ENCODE data around the gene ZNF787. TPM values are rescaled to one million over a fixed set of nuclear protein-coding genes. Genes with fewer than 3 reads are reported as not detected.

The ZNF787 gene
- total RNA-seq, 1 donor from 2014 or later, result 20.5 TPM

DNA sequence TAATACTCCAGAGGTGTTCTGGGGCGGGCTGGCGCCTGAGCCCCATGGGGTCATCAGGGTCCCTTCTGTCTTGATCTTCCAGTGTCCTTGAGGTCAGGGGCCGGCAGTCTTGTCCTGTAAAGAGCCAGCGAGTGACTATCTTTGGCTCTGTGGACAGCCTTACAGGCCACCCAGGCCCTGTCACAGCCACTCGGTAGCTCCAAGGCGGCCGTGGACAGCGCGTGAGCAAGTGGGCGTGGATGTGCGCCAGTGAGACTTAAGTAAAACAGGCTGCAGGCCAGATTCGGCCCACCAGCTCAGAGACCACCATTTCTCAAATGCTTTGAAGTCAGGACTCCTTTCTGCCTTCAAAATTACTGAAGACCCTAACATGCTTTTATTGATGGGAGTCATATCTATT lies 23.7 kb upstream of the ZNF787 start:
- DNase-seq (ENCODE audit: extremely low read depth, low read depth, low spot score), result no peak

DNA sequence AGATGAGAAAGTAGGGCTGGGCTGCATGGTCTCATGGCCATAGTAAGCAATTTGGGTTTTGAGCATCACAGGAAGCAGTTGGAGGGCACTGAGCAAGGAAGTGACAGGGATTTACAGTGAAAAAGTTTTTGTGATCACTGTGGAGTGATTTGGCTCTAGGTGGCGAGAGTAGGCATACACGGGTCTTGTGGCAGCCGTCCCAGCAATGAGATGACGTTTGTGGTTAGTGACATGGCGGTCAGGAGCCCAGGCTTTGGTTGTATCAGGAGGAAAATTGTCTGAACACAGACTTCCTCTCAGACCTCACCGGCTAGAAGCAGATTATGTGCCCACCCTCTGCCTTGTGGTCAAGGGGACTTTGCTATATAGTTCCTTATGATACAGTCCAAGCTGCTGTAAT lies 23.3 kb upstream of the ZNF787 start:
- no peak for DNase-seq (ENCODE audit: extremely low read depth, low read depth, low spot score)

DNA sequence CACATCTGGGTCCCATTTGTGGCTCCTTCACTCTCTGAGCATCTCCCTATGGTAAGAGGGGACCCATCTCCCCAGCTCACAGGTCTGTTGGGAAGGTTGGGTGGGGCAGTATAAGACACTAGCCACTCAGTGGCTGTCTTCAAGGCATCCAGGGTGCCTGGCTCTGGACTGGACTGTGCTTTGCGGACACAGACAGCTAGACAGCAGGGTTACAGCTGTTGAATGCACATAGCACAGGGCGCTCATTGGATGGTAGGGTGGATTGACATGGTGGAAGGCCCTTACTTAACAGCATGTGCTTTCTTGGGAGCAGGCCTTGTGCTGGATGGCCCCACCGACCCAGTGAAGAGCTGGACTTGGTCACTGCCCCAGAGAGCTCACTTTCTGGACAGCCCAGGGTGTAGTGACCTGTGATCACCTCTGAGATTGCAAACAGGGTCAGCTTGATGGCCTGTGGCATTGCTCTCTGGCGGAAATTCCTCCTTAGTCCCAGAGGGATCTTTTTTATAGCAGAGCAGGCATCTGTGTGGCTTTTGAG lies 21.9 kb upstream of the ZNF787 start:
- no peak for DNase-seq (ENCODE audit: extremely low read depth, low read depth, low spot score)

DNA sequence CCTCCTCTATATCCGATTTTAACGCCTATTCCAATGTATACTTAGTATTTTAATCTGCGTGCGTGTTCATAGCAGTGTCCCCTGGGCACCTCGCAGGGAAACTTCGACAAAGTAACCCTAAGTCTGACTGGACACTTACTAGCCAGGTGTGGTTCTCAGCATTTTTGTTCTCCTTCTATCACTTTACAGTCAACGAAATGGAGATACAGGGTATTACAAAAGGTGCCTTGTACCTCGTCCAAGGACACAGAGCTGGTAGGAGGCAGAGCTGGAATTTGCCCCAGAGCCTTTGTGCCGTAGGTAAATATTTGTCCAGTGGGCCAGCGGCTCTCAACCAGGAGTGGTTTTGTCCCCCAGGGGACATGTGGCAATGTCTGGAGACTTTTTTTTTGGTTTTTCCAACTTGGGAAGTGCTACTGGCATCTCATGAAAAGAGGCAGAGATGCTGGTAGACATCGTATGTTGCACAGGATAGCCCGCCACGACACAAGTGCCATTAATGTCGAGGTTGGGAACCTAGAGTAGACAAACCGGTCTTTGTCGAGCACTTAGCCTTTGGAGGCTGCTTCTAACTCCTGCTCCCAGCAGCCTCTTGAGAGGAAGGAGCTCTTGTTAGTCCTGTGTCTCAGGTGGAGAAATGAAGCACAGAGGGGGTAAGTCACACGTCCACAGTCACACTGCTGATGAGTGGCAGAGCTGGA lies 21.1 kb upstream of the ZNF787 start:
- DNase-seq (ENCODE audit: extremely low read depth, low read depth, low spot score), result no peak

DNA sequence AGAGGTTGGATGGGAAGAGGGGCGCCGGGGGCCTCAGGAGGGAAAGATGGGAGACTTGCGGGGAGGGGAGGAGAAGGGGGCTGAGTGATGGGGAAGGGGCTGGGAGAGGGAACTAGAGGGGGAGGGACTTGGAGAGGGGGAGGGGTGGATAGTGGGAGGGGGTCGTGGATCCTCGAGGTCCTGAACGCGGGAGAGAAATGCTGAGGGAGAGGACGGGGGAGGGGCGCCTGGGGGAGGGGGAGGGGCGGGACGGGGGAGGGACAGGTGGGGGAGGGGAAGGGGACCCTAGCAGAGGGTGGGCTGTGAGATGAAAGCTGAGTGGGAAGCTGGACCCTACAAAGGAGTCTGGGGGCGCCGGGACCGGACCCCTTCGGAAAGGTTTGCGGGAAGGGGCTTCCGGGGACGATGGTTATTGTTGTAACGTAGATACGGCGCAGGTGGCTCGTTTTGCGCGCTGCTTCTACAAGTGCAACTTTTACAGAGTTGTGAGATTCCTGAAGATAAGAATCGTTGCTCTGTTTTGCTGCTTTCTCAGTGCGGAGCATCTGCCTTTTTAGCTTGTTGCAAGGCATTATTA lies 20.4 kb upstream of the ZNF787 start:
- DNase-seq (ENCODE audit: extremely low read depth, low read depth, low spot score), result no peak

DNA sequence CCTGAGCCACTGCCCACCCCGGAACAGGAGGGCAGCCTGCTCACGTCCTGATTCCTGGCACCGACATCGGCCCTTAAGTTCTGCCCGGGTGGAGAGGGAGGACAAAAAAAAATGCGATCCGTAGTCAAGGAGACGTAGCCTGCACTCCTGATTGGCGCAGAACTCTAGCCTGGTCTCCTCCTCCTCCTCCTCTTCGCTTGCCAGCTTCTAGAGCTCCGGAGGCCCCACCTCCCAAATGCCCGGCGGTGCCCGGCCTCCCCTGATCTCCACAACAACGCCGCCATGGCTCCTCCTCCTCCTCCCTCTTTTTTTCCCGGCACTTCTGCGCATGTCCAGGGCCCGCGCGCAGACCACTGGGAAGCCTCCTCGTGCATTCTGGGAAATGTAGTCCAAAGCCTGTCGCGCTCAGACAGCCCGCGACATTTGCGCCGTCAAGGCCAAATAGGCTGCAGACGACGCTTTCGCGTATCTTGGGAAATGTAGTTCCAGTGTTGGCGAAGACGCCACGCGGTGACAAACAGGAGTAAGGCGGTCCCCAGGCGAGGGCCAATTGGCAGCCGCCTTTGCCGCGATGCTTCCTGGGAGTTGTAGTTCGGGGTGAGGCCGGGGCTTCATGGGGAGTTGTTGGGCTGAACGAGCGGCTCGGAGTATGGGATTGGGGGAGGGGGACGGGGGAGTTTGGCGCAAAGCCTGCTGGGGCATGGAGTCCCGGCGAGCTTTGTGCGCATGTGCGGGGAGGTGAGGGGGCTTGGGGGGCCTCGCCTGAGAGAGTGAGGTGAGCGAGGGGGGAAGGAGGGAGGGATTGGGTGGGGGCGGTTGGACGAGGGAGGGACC lies 19.7 kb upstream of the ZNF787 start, which contains the start of gene ZNF444:
TSS of gene ZNF444 (plus strand) at position 705 of the 834 bp plus-strand sequence. CDS start 5,625 bp downstream, outside the sequence.
- DNase-seq (ENCODE audit: extremely low read depth, low read depth, low spot score), result peak; percentile 96

DNA sequence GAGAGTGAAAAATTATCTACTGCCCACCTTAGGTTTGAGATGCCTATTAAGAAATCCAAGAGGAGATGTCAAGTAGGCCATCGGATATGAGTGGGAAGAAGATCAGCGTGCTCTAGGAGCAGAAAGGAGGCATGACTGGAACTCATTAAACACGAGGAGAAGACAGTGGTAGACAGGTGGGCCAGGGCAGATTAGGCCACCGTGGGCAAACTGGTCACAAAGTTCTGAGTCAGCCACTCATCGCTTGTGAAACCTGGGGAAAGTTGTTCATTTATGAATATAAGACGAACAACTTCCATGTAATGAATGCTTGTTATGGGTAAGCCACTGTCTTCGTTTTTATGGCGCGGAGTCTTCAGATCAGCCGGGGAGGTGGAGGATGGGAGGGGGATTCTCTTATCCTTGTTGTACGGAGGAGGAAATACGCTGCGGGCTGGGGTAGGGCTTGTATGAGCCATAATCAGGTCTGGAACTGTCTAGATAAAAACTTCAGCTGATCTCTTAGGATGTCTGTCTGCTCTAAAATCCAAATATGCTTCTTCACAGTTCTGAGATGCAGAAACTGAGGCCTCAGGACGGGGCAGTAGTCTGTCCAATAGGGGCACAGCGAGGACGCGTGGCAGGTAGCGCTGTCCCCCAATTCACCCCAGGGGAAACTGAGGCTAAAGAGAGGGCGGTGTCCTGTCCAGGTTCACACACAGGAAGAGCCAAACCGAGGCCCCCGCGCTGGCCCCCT lies 18.9 kb upstream of the ZNF787 start:
- DNase-seq (ENCODE audit: extremely low read depth, low read depth, low spot score), result no peak

DNA sequence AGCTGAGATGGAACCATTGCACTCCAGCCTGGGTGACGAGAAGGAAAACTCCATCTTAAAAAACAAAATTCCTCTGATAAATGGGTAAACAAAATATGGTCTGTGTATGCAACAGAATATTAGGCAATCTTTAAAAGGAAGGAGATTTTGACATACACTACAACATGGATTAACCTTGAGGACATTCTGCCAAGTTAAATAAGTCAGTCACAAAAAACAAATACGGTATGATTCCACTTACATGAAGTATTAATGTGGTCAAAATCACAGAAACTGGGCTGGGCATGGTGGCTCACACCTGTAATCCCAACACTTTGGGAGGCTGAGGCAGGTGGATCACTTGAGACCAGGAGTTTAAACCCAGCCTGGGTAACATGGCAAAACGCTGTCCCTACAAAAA lies 17.0 kb upstream of the ZNF787 start:
- DNase-seq (ENCODE audit: extremely low read depth, low read depth, low spot score), result no peak

DNA sequence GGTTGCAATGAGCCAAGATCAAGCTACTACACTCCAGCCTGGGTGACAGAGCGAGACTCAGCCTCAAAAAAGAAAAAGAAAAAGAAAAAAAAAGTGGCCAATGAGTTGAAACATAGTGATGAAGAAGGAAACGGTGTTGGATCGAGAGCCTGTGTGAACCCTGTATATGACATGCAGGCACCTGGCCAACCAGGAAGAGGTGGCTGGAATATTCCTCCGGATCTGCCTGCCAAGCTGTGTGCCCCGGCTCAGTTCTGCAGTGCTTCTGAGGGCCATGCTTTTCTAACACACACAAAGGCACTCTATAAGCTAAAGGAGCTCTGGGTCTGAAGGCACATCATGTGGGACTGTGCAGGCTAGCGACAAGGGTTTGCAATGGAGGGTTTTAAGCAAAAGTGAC lies 16.3 kb upstream of the ZNF787 start:
- DNase-seq (ENCODE audit: extremely low read depth, low read depth, low spot score), result no peak

DNA sequence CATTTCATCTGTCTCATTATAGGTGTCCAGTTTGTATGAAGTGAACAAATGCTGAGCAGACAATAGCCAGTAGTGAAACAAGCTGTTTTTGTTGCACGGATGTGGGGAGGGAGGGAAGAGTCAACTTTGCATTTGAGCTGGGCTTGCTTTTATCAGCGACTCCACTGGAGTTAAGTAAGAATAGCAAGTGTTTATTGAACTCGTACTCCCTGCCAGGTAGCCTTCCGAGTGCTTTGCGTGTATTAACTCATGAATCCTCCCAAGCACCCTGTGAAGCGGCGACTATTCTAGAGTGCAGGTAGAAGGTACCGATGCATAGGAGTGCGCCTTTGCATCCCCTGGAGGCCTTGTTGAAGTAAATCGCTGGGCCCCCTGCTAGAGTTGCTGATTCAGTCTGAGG lies 15.3 kb upstream of the ZNF787 start:
- no peak for DNase-seq (ENCODE audit: extremely low read depth, low read depth, low spot score)

DNA sequence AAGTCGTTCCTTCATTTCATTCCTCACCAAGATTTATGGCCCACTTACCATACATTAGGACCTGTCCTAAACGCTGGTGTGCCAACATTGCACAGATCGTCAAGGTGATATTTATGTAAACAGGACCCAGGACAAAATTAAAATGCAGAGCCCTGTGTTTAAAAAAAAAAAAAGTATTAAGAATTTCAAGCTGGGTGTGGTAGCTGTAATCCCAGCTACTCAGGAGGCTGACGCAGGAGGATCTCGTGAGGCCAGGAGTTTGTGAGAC lies 13.5 kb upstream of the ZNF787 start:
- DNase-seq (ENCODE audit: extremely low read depth, low read depth, low spot score), result no peak

DNA sequence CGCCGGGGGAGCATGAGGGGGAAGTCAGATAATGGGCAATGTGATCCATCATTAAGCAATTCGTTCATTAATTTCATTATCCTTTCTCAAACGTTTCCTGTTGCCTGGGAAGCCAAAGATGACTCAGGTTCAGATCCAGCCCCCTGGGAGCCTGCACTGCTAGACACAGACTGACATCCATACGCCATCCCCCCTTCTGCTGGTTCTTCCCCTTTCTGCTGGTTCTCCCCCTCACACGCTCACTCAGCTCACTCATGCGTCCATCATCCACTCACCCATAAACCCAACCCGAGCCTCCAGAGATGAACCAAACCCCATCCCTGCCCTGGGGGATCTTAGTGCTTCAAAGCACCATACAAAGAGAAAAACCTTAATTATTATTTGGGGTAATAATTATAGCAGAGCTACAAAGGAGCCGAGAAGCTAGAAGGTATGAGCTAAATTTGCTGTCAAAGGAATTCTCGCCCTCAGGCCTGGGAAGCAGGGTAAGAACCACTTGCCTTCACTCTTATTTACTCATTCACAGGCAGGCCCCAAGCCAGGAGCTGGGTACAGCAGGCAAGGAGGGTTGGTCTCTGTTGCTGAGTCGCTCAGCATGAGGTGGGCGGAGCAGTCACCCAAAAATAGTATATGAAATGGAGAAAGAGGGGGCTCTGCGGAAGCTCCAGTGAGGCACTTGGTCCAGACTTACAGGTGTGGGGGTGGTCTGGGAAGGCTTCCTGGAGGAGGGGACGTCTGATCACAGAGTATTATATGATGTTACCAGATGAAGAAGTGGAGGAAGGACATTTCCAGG lies 13.0 kb upstream of the ZNF787 start:
- no peak for DNase-seq (ENCODE audit: extremely low read depth, low read depth, low spot score)

DNA sequence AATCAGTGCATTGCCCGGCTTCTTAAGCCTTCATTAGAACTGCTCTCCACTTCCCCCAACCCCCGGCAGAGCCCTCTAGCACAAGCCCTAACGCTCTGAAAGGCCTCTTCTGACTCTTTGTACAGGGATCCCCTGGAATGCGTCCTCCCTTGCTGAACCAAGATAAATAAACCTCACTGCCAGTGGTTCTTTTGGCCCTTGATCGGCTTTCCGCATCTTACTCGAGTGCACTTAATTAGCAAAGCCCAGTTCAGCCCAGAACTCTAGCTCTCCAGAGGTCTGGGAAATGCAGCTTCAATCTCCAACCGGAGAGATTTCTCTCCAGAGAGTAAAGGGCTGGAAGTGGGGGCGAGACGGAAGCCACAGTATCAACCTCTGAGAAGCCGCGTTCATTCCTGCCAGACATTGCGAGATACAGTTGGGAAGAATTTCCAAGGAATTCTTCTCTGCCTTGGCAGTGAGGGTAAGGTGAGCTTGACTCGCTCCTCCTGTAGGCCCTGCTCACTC lies 11.3 kb upstream of the ZNF787 start:
- no peak for DNase-seq (ENCODE audit: extremely low read depth, low read depth, low spot score)

DNA sequence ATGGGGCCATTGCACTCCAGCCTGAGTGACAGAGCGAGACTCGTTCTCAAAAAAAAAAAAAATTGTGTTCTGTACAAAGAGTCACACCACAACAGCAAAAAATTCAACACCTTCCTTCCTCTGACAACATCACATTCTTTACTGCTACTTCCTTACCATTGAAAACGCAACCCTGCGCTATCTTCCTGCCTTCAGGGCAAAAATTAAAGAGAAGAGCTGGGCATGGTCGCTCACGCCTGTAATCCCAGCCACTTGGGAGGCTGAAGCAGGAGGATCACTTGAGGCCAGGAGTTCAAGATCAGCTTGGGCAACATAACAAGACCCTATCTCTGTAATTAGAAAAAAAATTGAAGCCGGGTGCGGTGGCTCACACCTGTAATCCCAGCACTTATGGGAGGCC lies 10.6 kb upstream of the ZNF787 start:
- no peak for DNase-seq (ENCODE audit: extremely low read depth, low read depth, low spot score)

DNA sequence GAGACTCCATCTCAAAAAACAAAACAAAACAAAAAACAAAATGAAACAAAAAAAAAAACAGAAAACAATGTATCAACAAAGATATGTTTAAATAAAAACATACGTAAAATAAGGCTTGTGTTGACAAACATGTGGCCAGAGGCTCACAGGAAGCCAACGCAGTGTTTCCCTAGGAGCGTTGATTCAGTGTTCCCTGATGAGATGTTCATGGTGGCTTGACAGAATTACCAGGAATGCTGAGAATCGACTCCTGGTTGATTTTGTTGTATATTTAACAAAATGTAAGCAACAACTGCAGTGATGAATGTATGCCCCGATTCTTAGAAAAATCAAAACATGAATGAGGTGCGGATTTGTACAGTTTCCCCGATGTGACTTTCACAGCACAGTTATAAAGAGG lies 8.9 kb upstream of the ZNF787 start:
- DNase-seq (ENCODE audit: extremely low read depth, low read depth, low spot score), result no peak

DNA sequence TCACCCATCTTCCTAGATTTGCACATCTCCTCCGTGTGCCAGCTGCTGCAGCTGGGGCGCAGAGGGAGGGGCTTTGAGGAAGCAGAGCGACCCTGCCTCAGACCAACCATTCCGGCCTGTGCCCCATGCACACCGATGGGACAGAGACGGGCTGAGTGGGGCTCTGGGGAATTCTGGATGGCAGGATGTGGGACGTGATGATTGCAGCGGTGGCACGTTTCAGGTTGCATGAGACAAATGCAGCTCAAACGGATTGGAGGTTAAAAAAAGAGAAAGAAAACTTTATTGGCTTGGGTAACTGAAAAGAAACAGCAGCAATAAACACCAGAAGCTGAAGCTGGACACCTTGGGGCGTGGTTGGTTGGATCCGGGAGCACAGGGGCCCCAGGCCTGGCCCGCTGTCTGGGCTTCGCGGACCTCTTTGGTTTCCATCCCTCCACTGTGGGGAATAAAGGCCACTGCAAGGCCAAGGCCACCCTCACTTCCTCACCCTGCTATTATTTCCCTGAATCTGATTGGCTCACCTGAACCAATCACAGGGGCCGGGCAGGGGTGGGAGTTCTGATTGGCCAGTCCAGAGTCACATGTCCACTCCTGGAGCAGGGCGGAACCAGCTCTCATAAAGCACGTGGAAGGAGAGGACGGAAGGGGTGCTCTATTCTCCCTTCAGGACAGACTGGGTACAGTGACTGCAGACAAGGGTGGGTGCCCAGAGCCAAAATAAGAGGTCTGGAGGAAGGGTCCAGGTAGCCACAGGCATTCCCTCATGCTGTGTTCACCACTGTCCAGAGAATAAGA lies 6.1 kb upstream of the ZNF787 start:
- no peak for DNase-seq (ENCODE audit: extremely low read depth, low read depth, low spot score)

DNA sequence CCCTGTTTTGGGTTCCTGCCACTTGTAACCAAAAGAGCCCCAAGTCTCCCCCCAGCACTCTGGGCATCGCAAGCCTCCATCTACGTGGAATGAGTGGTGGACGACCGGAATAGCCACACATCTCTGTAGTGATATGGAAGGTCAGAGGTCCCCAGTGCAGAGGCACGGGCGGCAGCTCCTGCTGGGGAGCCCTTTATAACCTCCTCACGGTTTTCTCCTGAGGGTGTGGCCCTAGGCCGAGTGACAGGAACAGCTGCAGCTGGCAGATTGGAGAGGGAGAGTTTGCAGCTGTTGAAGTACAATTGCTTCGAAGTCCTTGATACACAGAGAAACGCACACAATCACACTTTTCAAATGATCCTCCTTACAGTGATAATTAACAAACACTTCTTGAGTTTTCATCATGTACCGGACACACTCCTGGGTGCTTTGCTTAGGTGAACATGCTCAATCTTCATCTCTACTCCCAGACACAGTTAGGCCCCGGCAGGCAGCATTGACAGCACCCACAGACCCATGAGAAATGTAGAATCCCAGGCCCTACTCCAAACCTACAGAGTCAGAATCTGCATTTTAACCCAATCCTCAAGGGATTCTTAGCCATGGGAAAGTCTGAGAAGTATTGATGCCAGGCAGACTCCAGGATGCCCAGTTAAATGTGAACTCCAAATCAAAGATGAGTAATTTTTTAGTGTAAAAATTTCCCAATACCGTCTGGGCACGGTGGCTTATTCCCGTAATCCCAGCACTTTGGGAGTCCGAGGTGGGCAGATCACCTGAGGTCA lies 4.9 kb upstream of the ZNF787 start:
- no peak for DNase-seq (ENCODE audit: extremely low read depth, low read depth, low spot score)

DNA sequence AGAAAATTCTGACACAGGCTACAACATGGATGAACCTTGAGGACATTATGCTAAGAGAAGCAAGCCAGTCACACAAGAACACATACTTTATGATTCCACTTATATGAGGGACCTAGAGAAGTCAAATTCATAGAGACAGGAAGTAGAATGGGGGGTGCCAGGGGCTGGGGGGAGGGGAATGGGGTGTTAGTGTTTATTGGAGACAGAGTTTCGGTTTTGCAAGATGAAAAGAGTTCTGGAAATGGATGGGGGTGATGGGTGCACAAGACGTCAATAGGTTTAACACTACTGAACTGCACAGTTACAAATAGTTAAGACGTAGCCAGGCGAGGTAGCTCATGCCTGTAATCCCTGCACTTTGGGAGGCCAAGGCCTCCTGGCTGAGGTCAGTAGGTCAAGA lies 3.5 kb upstream of the ZNF787 start:
- no peak for DNase-seq (ENCODE audit: extremely low read depth, low read depth, low spot score)

All from glomerular endothelial cell (primary cell).